Neural progenitor cell (in vitro differentiated cells): Measurements from ENCODE around the gene SLC9A5. TPM values are rescaled to one million over a fixed set of nuclear protein-coding genes. Genes with fewer than 3 reads are reported as not detected.

Source experiments
- DNase-seq: peaks from one replicate; pipeline ENCODE4 v3.0.0-alpha.2; 2016; ENCODE audit warnings: low spot score
- H2AFZ ChIP-seq: fragments of 200-600 bp; sonication (generic); replicated peaks from 2 replicates; pipeline ENCODE4 v1.6.1; 2016; ENCODE audit warnings: antibody characterized with exemption
- H3F3A ChIP-seq: fragments of 200-600 bp; sonication (generic); 2 replicates; pipeline ENCODE4 v1.6.1; 2016; ENCODE audit warnings: antibody characterized with exemption, low read depth
- H3K27ac ChIP-seq: fragments of 200-600 bp; sonication (generic); 2 replicates; pipeline ENCODE4 v1.5.1; 2016; ENCODE audit warnings: mild to moderate bottlenecking
- H3K27me3 ChIP-seq: fragments of 200-600 bp; sonication (generic); 2 replicates; pipeline ENCODE4 v1.6.1; 2016; ENCODE audit warnings: mild to moderate bottlenecking, moderate library complexity
- H3K36me3 ChIP-seq: fragments of 200-600 bp; sonication (generic); 2 replicates; pipeline ENCODE4 v1.5.1; 2016
- H3K4me1 ChIP-seq: fragments of 200-600 bp; sonication (generic); 2 replicates; pipeline ENCODE4 v1.6.1; 2016; ENCODE audit warnings: mixed run types
- H3K4me2 ChIP-seq: fragments of 200-600 bp; sonication (generic); 2 replicates; pipeline ENCODE4 v1.6.1; 2016
- H3K4me3 ChIP-seq: fragments of 200-600 bp; sonication (generic); 2 replicates; pipeline ENCODE4 v1.5.1; 2016
- H3K79me2 ChIP-seq: fragments of 200-600 bp; sonication (generic); 2 replicates; pipeline ENCODE4 v1.6.1; 2016; ENCODE audit warnings: low read depth
- H3K9ac ChIP-seq: fragments of 200-600 bp; sonication (generic); 2 replicates; pipeline ENCODE4 v1.6.1; 2016
- H3K9me3 ChIP-seq: fragments of 200-600 bp; sonication (generic); 2 replicates; pipeline ENCODE4 v1.5.1; 2016; ENCODE audit warnings: low read depth
- H4K20me1 ChIP-seq: fragments of 200-600 bp; sonication (generic); 2 replicates; pipeline ENCODE4 v1.6.1; 2016; ENCODE audit warnings: low read depth
- H3K27ac Mint-ChIP-seq: 3 replicates; pipeline ENCODE4 v1.8.0; 2021; ENCODE audit warnings: mixed read lengths
- H3K27me3 Mint-ChIP-seq: 2 replicates; pipeline ENCODE4 v1.8.0; 2022; ENCODE audit warnings: low read depth, mild to moderate bottlenecking, inconsistent platforms, moderate library complexity, mixed read lengths; ENCODE audit not compliant: insufficient read depth
- H3K36me3 Mint-ChIP-seq: 3 replicates; pipeline ENCODE4 v1.8.0; 2021; ENCODE audit warnings: mixed read lengths
- H3K4me1 Mint-ChIP-seq: 3 replicates; pipeline ENCODE4 v1.8.0; 2021; ENCODE audit warnings: mixed read lengths
- H3K4me3 Mint-ChIP-seq: 3 replicates; pipeline ENCODE4 v1.8.0; 2021; ENCODE audit warnings: mild to moderate bottlenecking, moderate library complexity, mixed read lengths
- H3K9me3 Mint-ChIP-seq: 3 replicates; pipeline ENCODE4 v1.8.0; 2020; ENCODE audit warnings: mixed read lengths
- CTCF ChIP-seq: fragments of 200-600 bp; sonication (generic); IDR thresholded peaks from 2 replicates; pipeline ENCODE4 v1.5.1; 2017; ENCODE audit warnings: antibody characterized with exemption, mild to moderate bottlenecking
- EZH2 ChIP-seq: fragments of 200-600 bp; sonication (generic); IDR thresholded peaks from 2 replicates; pipeline ENCODE4 v1.6.1; 2017; ENCODE audit warnings: antibody characterized with exemption, mild to moderate bottlenecking, moderate library complexity
- EZH2phosphoT487 ChIP-seq: fragments of 200-600 bp; sonication (generic); IDR thresholded peaks from 2 replicates; pipeline ENCODE4 v1.6.1; 2017; ENCODE audit warnings: antibody characterized with exemption
- total RNA-seq: library from RNA; depleted of rRNA; stranded (reverse); fragments of >200 nt; gene quantifications from 2 replicates; pipeline ENCODE4 v1.2.3, GENCODE V29; 2015; ENCODE audit warnings: low replicate concordance

The SLC9A5 gene
- total RNA-seq, 1 donor from 2014 or later: 2.5 TPM

DNA sequence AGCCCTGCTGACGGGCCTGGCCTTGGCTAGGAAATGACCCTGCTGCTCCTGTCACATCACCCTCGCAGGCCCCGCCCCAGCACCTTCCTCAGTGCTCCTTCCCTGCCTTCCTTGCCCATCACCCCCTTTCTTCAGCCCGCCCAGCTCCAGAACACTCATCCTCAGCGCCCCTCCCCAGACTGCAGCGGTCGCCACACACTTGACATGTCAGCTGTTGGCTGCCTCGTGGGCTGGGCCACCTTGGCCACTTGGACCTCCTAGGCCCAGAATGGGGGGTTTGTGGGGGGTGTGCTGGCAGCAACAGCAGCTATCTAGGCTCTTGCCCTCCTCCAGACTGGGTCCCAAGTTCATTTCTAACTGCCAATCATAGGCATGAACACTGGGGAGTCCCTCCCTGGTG lies 39.2 kb upstream of the SLC9A5 start:
- H3K9me3 ChIP-seq: no peaks in the 10 kb centered on the region
- H3K27ac ChIP-seq: no peak overlapping the region
- H3K4me2 ChIP-seq: no peak overlapping the region
- peaks cover 14% of the 10 kb centered on the region for H3K4me1 ChIP-seq
- Mint-ChIP-seq H3K27me3 (peaks cover 6% of the 10 kb centered on the region), H3K27ac (no peak overlapping the region), H3K4me3 (no peak overlapping the region), H3K4me1 (peaks cover 7% of the 10 kb centered on the region), H3K9me3 (no peaks in the 10 kb centered on the region), H3K36me3 (peaks cover 6% of the 10 kb centered on the region)
- no peak overlapping the region for H3K4me3 ChIP-seq
- no peaks in the 10 kb centered on the region for H3K79me2 ChIP-seq
- H2AFZ ChIP-seq: no peak overlapping the region
- H3K9ac ChIP-seq: no peak overlapping the region
- peaks cover 12% of the 10 kb centered on the region for H3F3A ChIP-seq
- peaks cover 7% of the 10 kb centered on the region for H4K20me1 ChIP-seq
- H3K27me3 ChIP-seq: no peaks in the 10 kb centered on the region
- TF ChIP-seq EZH2phosphoT487: no peak
- no peak for TF ChIP-seq EZH2
- TF ChIP-seq CTCF: no peak
- no peak for DNase-seq
- no peaks in the 10 kb centered on the region for H3K36me3 ChIP-seq

DNA sequence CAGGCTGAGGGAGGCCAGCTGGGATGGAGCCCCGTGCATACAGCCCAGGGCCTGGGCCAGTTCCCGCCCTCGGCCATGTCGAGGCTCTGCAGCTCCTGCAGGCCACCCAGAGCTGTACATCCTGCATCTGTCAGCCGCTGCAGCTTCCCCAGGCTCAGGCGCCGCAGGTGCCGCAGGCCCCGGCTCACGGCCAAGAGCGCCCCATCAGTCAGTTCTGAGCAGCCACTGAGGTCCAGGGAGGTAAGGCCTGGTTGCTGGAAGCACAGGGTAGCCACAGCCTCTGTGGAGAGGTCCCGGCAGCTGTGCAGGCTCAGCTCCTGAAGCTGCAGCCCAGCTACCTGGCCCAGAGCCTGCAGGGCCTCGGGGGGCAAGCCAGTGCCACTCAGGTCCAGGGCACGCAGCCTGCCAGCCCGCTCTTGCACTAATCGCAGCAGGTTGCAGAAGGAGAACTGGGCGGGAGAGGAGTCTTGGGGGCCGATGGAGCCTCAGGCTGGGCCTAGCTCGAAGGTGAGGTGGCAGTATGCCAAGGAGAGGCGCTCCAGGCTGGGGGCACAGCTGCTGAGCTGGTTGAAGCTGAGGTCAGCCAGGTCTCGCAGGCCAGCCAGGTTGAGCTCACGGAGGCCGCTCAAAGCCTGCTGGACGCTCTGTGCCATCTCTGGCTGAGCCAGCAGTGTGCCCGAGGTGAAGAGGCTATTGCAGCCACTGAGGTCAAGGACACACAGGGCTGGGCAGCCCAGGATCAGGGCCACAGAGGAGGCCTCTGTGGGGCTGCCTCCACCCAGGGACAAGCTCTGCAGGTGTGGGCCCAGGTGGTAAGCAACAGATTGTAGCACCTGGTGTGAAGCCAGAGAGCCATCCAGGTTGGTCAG lies 38.5 kb upstream of the SLC9A5 start:
- H3K36me3 ChIP-seq: no peaks in the 10 kb centered on the region
- H3K9me3 Mint-ChIP-seq: no peaks in the 10 kb centered on the region
- H3K27ac Mint-ChIP-seq: no peak overlapping the region
- no peak overlapping the region for H2AFZ ChIP-seq
- peaks cover 6% of the 10 kb centered on the region for H3K27me3 Mint-ChIP-seq
- H3K79me2 ChIP-seq: no peaks in the 10 kb centered on the region
- H3K27ac ChIP-seq: no peak overlapping the region
- no peaks in the 10 kb centered on the region for H3K9me3 ChIP-seq
- H3K36me3 Mint-ChIP-seq: peaks cover 6% of the 10 kb centered on the region
- peaks cover 7% of the 10 kb centered on the region for H4K20me1 ChIP-seq
- peaks cover 7% of the 10 kb centered on the region for H3K4me1 Mint-ChIP-seq
- no peaks in the 10 kb centered on the region for H3K27me3 ChIP-seq
- H3K4me1 ChIP-seq: peaks cover 14% of the 10 kb centered on the region
- no peak overlapping the region for H3K9ac ChIP-seq
- H3F3A ChIP-seq: peaks cover 12% of the 10 kb centered on the region
- no peak for DNase-seq
- TF ChIP-seq EZH2 (no peak), EZH2phosphoT487 (no peak), CTCF (no peak)
- no peak overlapping the region for H3K4me2 ChIP-seq
- H3K4me3 ChIP-seq: no peak overlapping the region
- H3K4me3 Mint-ChIP-seq: no peak overlapping the region

DNA sequence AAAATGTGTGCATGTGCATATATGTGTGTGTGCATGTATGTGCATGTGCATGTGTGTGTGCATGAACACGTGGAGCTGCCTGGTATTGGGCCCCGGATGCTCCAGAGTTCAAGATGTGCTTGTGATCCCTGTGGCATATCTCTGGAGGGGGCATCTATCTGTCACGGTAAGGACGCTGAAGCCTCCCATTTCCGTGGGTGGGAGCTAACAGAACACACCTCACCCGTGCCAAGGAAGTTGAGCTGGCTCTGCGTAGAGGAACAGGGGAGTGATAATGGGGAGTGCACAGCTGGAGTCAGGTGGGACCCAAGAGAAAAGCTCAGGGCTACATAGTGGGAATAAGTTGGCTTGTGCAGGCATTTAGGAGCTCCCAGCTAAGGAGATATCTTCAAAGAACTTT lies 37.1 kb upstream of the SLC9A5 start:
- no peak overlapping the region for H3K9ac ChIP-seq
- no peak overlapping the region for H3K4me3 ChIP-seq
- H3K79me2 ChIP-seq: no peaks in the 10 kb centered on the region
- no peak overlapping the region for H2AFZ ChIP-seq
- no peak overlapping the region for H3K27ac ChIP-seq
- Mint-ChIP-seq H3K36me3 (peaks cover 3% of the 10 kb centered on the region), H3K9me3 (no peaks in the 10 kb centered on the region), H3K4me3 (no peak overlapping the region), H3K4me1 (peaks cover 4% of the 10 kb centered on the region), H3K27ac (no peak overlapping the region), H3K27me3 (peaks cover 8% of the 10 kb centered on the region)
- no peak overlapping the region for H3K4me2 ChIP-seq
- no peaks in the 10 kb centered on the region for H3K9me3 ChIP-seq
- no peaks in the 10 kb centered on the region for H3K36me3 ChIP-seq
- no peaks in the 10 kb centered on the region for H3K27me3 ChIP-seq
- H3F3A ChIP-seq: peaks cover 7% of the 10 kb centered on the region
- TF ChIP-seq EZH2phosphoT487: no peak
- no peak for TF ChIP-seq CTCF
- TF ChIP-seq EZH2: no peak
- DNase-seq: no peak
- peaks cover 7% of the 10 kb centered on the region for H4K20me1 ChIP-seq
- H3K4me1 ChIP-seq: peaks cover 9% of the 10 kb centered on the region
